Tibial nerve (tissue), 4 donors: ENCODE results near the gene CABLES1.

ENCODE experiments used
- CTCF ChIP-seq, 5 experiments: fragments of 200-600 bp in 3 of 5; fragments of 450-650 bp in 2 of 5; sonication (generic) in 3 of 5; IDR thresholded peaks; one replicate each; pipeline ENCODE4 v1.5.1; 2016 to 2019; ENCODE audit warnings: antibody characterized with exemption in 5 of 5, mild to moderate bottlenecking in 3 of 5, moderate library complexity in 2 of 5
- EP300 ChIP-seq, 2 donors: sonication (generic); formaldehyde crosslinking; IDR thresholded peaks; one replicate each; pipeline ENCODE4 v1.6.1; 2017; ENCODE audit warnings: antibody characterized with exemption in 2 of 2, mild to moderate bottlenecking in 1 of 2
- POLR2A ChIP-seq, 2 donors: fragments of 450-650 bp; IDR thresholded peaks; one replicate each; pipeline ENCODE4 v1.6.1; 2017; ENCODE audit warnings: antibody characterized with exemption in 2 of 2, mild to moderate bottlenecking in 2 of 2, moderate library complexity in 2 of 2

GRCh38 chr18:23179416-23179815 lies 44.1 kb downstream of the CABLES1 start:
- no peak for TF ChIP-seq CTCF (IDR thresholded peaks at IDR 0.05)
- no peak for TF ChIP-seq EP300 (IDR thresholded peaks at IDR 0.05)
- TF ChIP-seq POLR2A (IDR thresholded peaks at IDR 0.05): no peak
